Keratinocyte (primary cell): ENCODE data around the gene SST. TPM values are rescaled to one million over a fixed set of nuclear protein-coding genes. Genes with fewer than 3 reads are reported as not detected.

Source experiments
- DNase-seq: peaks from one replicate; pipeline ENCODE4 v3.0.0-alpha.2; 2011; ENCODE audit warnings: low read depth, missing footprints, low spot score
- FAIRE-seq: peaks from 2 replicates; lab custom pipeline; 2011; peaks lifted over from hg19 to GRCh38; lab: Jason Lieb, UNC
- H2AFZ ChIP-seq: 2 replicates; pipeline ENCODE4 v1.6.0; 2012; ENCODE audit warnings: low read length, control low read depth, inconsistent platforms; ENCODE audit not compliant: control insufficient read depth
- H3K27ac ChIP-seq: 2 replicates; pipeline ENCODE4 v1.5.1; 2011; ENCODE audit warnings: low read length; ENCODE audit not compliant: control insufficient read depth, insufficient read depth
- H3K27me3 ChIP-seq: 3 replicates; pipeline ENCODE4 v1.6.0; 2011; ENCODE audit warnings: low read length; ENCODE audit not compliant: control insufficient read depth, insufficient read depth; ENCODE audit errors: extremely low read depth
- H3K36me3 ChIP-seq, 2 experiments: 2 replicates in 1 of 2; 3 replicates in 1 of 2; pipeline ENCODE4 v1.5.1; 2011; ENCODE audit warnings: low read length in 2 of 2, mild to moderate bottlenecking in 1 of 2; ENCODE audit not compliant: control insufficient read depth in 2 of 2, insufficient read depth in 2 of 2; ENCODE audit errors: extremely low read depth in 1 of 2
- H3K4me1 ChIP-seq: 3 replicates; pipeline ENCODE4 v1.5.1; 2011; ENCODE audit warnings: low read length; ENCODE audit not compliant: control insufficient read depth, insufficient read depth; ENCODE audit errors: extremely low read depth
- H3K4me2 ChIP-seq: 3 replicates; pipeline ENCODE4 v1.6.0; 2011; ENCODE audit warnings: low read depth, low read length; ENCODE audit not compliant: control insufficient read depth, insufficient read depth; ENCODE audit errors: extremely low read depth
- H3K4me3 ChIP-seq, 3 experiments: fragments of 200-600 bp in 1 of 3; sonication (generic) in 1 of 3; 2 replicates in 2 of 3; 3 replicates in 1 of 3; pipeline ENCODE4 v1.5.1; 2011 to 2016; ENCODE audit warnings: low read length in 3 of 3, mild to moderate bottlenecking in 3 of 3, control low read depth in 2 of 3, inconsistent platforms in 1 of 3, low read depth in 1 of 3, mixed read lengths in 1 of 3, mixed run types in 1 of 3, moderate library complexity in 1 of 3; ENCODE audit not compliant: control insufficient read depth in 2 of 3, insufficient read depth in 2 of 3; ENCODE audit errors: extremely low read depth in 1 of 3
- H3K79me2 ChIP-seq: 2 replicates; pipeline ENCODE4 v1.6.0; 2012; ENCODE audit warnings: low read length; ENCODE audit not compliant: control insufficient read depth, insufficient read depth
- H3K9ac ChIP-seq: 3 replicates; pipeline ENCODE4 v1.6.0; 2011; ENCODE audit warnings: low read length; ENCODE audit not compliant: control insufficient read depth, insufficient read depth; ENCODE audit errors: extremely low read depth
- H3K9me1 ChIP-seq: 3 replicates; pipeline ENCODE4 v1.6.0; 2011; ENCODE audit warnings: low read length; ENCODE audit not compliant: control insufficient read depth, insufficient read depth; ENCODE audit errors: extremely low read depth
- H3K9me3 ChIP-seq: 2 replicates; pipeline ENCODE4 v1.5.1; 2012; ENCODE audit warnings: low read depth, low read length; ENCODE audit not compliant: control insufficient read depth
- H4K20me1 ChIP-seq: 3 replicates; pipeline ENCODE4 v1.6.0; 2011; ENCODE audit warnings: low read length; ENCODE audit not compliant: control insufficient read depth, insufficient read depth; ENCODE audit errors: extremely low read depth
- EZH2 ChIP-seq: IDR thresholded peaks from one replicate; pipeline ENCODE4 v1.6.1; 2012; ENCODE audit warnings: inconsistent platforms, mild to moderate bottlenecking, low read length, moderate library complexity
- dilution Hi-C: fragments of 300-500 bp; cut with MboI; formaldehyde crosslinking; loops from one replicate; pipeline ENCODE4 v1.7.0; 2020; ENCODE audit warnings: low sequenced_read_pairs; ENCODE audit not compliant: extremely low pct_ligation_motif_present
- polyA plus RNA-seq, 5 experiments: library from polyadenylated mRNA; depleted of rRNA in 3 of 5; stranded (reverse) in 3 of 5; stranded (forward) in 1 of 5; unstranded in 1 of 5; fragments of >200 nt; gene quantifications; 1 replicate in 1 of 5; 2 replicates in 3 of 5; 3 replicates in 1 of 5; pipeline versions ENCODE4 v1.2.1 to v1.2.3, GENCODE V29; 2011 to 2012; ENCODE audit warnings: missing spikeins in 2 of 5, low read depth in 1 of 5, low replicate concordance in 1 of 5
- TF ChIP-seq, protein P1 (sequence below), 3 experiments: IDR thresholded peaks in 1 of 3; conservative IDR thresholded peaks in 1 of 3; optimal IDR thresholded peaks in 1 of 3; 2 replicates in 2 of 3; 3 replicates in 1 of 3; pipeline versions ENCODE3 to v1.5.1; 2011; ENCODE audit warnings: low read length in 3 of 3, mild to moderate bottlenecking in 3 of 3, moderate library complexity in 2 of 3, control low read depth in 1 of 3, inconsistent platforms in 1 of 3; ENCODE audit not compliant: insufficient read depth in 2 of 3; ENCODE audit errors: extremely low read depth in 1 of 3

SST gene
- polyA plus RNA-seq, 1 donor (not counting 4 experiments of a cell fraction or from before 2014, with no cell fraction given) = not detected

DNA sequence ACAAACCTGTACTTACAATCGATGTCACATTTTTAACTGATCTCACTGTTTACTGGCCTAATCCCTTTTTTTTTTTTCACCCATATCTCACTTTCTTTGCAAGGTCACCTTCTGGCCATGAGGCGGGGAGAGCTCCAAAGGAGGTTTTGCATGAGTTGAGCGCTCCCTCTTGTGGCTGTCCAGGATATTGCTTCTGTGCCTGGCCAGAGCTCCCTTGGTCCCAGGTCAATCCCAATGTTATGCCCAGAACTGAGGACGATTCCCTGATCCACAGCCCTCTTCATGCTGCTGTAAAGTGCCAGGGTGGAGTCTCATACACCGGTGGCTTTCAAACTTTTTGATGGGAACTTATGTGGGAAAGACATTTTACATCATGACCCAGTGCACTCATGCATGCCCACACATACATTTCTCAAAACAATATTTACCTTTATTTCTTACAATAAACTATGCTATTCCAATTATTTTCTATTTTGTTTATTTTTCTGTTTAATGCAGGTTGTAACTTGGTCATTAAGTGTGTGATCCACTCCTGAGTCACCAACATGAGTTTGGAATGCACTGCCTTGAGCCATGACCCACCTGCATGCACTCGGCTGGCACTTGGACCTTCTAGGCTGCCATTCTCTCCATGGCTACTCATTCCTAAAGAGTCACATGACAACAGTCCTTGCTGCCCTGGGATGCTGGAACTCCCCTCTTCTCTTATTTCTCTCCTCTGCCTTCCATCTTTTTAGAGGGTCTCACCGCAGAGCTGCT lies 9.6 kb upstream of the SST start:
- no peaks in the 10 kb centered on the region for H3K79me2 ChIP-seq
- H3K4me3 ChIP-seq = no peak overlapping the region
- H3K27me3 ChIP-seq = peaks cover 4% of the 10 kb centered on the region
- H4K20me1 ChIP-seq = no peaks in the 10 kb centered on the region
- dilution Hi-C loops = loop anchor here (25.0 kb wide), 1 partner anchor 368 kb away; no protein-coding TSS in a partner anchor
- H3K4me1 ChIP-seq = no peaks in the 10 kb centered on the region
- H3K27ac ChIP-seq = no peak overlapping the region
- FAIRE-seq (peak; percentile 46), DNase-seq (peak; percentile 41)
- H3K9me1 ChIP-seq = no peaks in the 10 kb centered on the region
- no peak overlapping the region for H3K4me2 ChIP-seq
- H3K36me3 ChIP-seq = no peaks in the 10 kb centered on the region
- TF ChIP-seq, protein P1, sequence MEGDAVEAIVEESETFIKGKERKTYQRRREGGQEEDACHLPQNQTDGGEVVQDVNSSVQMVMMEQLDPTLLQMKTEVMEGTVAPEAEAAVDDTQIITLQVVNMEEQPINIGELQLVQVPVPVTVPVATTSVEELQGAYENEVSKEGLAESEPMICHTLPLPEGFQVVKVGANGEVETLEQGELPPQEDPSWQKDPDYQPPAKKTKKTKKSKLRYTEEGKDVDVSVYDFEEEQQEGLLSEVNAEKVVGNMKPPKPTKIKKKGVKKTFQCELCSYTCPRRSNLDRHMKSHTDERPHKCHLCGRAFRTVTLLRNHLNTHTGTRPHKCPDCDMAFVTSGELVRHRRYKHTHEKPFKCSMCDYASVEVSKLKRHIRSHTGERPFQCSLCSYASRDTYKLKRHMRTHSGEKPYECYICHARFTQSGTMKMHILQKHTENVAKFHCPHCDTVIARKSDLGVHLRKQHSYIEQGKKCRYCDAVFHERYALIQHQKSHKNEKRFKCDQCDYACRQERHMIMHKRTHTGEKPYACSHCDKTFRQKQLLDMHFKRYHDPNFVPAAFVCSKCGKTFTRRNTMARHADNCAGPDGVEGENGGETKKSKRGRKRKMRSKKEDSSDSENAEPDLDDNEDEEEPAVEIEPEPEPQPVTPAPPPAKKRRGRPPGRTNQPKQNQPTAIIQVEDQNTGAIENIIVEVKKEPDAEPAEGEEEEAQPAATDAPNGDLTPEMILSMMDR (optimal IDR thresholded peaks at IDR 0.05 in 1 of 3, IDR thresholded peaks at IDR 0.05 in 1 of 3, conservative IDR thresholded peaks at IDR 0.05 in 1 of 3; ENCODE audit: extremely low read depth in 1 of 3, insufficient read depth in 2 of 3, low read length in 3 of 3) = peak; percentile 86 to 95 (median 91)
- no peak for TF ChIP-seq EZH2
- H2AFZ ChIP-seq = no peak overlapping the region
- H3K9me3 ChIP-seq = no peaks in the 10 kb centered on the region
- no peak overlapping the region for H3K9ac ChIP-seq

GRCh38 chr3:187678726-187679268 lies 8.6 kb upstream of the SST start:
- H3K27ac ChIP-seq = no peak overlapping the region
- dilution Hi-C loops = loop anchor here (25.0 kb wide), 1 partner anchor 366 kb away; no protein-coding TSS in a partner anchor
- H3K4me2 ChIP-seq = no peak overlapping the region
- no peak overlapping the region for H3K4me3 ChIP-seq
- no peaks in the 10 kb centered on the region for H3K9me3 ChIP-seq
- H2AFZ ChIP-seq = no peak overlapping the region
- TF ChIP-seq, protein P1 (optimal IDR thresholded peaks at IDR 0.05 in 1 of 3, IDR thresholded peaks at IDR 0.05 in 1 of 3, conservative IDR thresholded peaks at IDR 0.05 in 1 of 3; ENCODE audit: extremely low read depth in 1 of 3, insufficient read depth in 2 of 3, low read length in 3 of 3) = peak; percentile 47 to 67 (median 58)
- no peak for TF ChIP-seq EZH2
- H3K9ac ChIP-seq = no peak overlapping the region
- H3K36me3 ChIP-seq = no peaks in the 10 kb centered on the region
- peaks cover 4% of the 10 kb centered on the region for H3K27me3 ChIP-seq
- FAIRE-seq (no peak), DNase-seq (no peak)
- no peaks in the 10 kb centered on the region for H3K79me2 ChIP-seq
- H3K4me1 ChIP-seq = no peaks in the 10 kb centered on the region
- no peaks in the 10 kb centered on the region for H4K20me1 ChIP-seq
- H3K9me1 ChIP-seq = no peaks in the 10 kb centered on the region
